K562 (cell line): Measurements from ENCODE around the gene RTBDN. TPM values are rescaled to one million over a fixed set of nuclear protein-coding genes. Genes with fewer than 3 reads are reported as not detected.
A peak's percentile ranks its signal among the peaks of the same experiment; 100 is the strongest.

Experiments used
- ATAC-seq: fragments of 200-7000 bp; cut with Tn5 transposase; 3 replicates; pipeline ENCODE4 v1.9.1; 2020; ENCODE audit warnings: moderate library complexity
- BruUV-seq: library from RNA; stranded (reverse); fragments of 400-500 nt; replicated peaks from 2 replicates; lab custom pipeline; 2021; lab: Mats Ljungman, UMichigan
- CTCF ChIA-PET: fragments of 300-600 bp; formaldehyde crosslinking; extraction: SDS; loops from one replicate; lab custom pipeline; 2021; ENCODE audit warnings: low intra/inter-chr PET ratio; lab: Yijun Ruan, JAX
- POLR2A ChIA-PET: fragments of 300-600, 350-650 bp; sonication (Branson Sonifier 250); formaldehyde crosslinking; extraction: SDS; loops from one replicate; lab custom pipeline; 2021; ENCODE audit warnings: antibody characterized with exemption, inconsistent platforms; lab: Yijun Ruan, JAX
- DNase-seq, 4 experiments: peaks; one replicate each; pipeline versions ENCODE4 v3.0.0 to v3.0.0-alpha.2; 2011 to 2018; ENCODE audit warnings: low spot score in 3 of 4, mixed read lengths in 3 of 4; ENCODE audit errors: extremely low read depth in 1 of 4
- FAIRE-seq: peaks from 2 replicates; lab custom pipeline; 2011; peaks lifted over from hg19 to GRCh38; lab: Jason Lieb, UNC
- H2AFZ ChIP-seq: 2 replicates; pipeline ENCODE4 v1.6.0; 2011; ENCODE audit warnings: low read depth, low read length, control low read depth, inconsistent platforms
- H3K27ac ChIP-seq: fragments of 200-600 bp; 3 replicates; pipeline ENCODE4 v1.8.0; 2011; ENCODE audit warnings: low read depth, mild to moderate bottlenecking, control low read depth, inconsistent platforms, low read length, moderate library complexity, mixed read lengths; ENCODE audit errors: extremely low read depth
- H3K27me3 ChIP-seq, 2 experiments: fragments of 300-600 bp in 1 of 2; 2 replicates in 1 of 2; 3 replicates in 1 of 2; pipeline versions ENCODE4 v1.6.0 to v1.8.0; 2011; ENCODE audit warnings: inconsistent platforms in 2 of 2, low read length in 2 of 2, mild to moderate bottlenecking in 1 of 2, mixed read lengths in 1 of 2, moderate library complexity in 1 of 2; ENCODE audit not compliant: control insufficient read depth in 2 of 2, insufficient read depth in 2 of 2
- H3K36me3 ChIP-seq: fragments of 300-600 bp; 3 replicates; pipeline ENCODE4 v1.8.0; 2011; ENCODE audit warnings: mild to moderate bottlenecking, low read length, inconsistent platforms; ENCODE audit not compliant: control insufficient read depth, insufficient read depth
- H3K4me1 ChIP-seq, 2 experiments: fragments of 200-600 bp in 1 of 2; replicated peaks in 1 of 2; 2 replicates in 1 of 2; 3 replicates in 1 of 2; pipeline versions ENCODE4 v1.5.1 to v1.8.0; 2011; ENCODE audit warnings: inconsistent platforms in 2 of 2, low read length in 2 of 2, mild to moderate bottlenecking in 1 of 2, mixed read lengths in 1 of 2, moderate library complexity in 1 of 2; ENCODE audit not compliant: control insufficient read depth in 2 of 2, insufficient read depth in 2 of 2
- H3K4me2 ChIP-seq: 2 replicates; pipeline ENCODE4 v1.6.1; 2011; ENCODE audit warnings: low read length, control low read depth, inconsistent platforms, mixed read lengths; ENCODE audit not compliant: insufficient read depth
- H3K4me3 ChIP-seq: fragments of 200-600 bp; sonication (generic), shearing (Covaris generic); 2 replicates; pipeline ENCODE4 v1.5.1; 2016; ENCODE audit warnings: control low read depth, inconsistent platforms
- H3K79me2 ChIP-seq: fragments of 200-600 bp; 3 replicates; pipeline ENCODE4 v1.8.0; 2011; ENCODE audit warnings: low read length, inconsistent platforms; ENCODE audit not compliant: control insufficient read depth, insufficient read depth
- H3K9ac ChIP-seq, 2 experiments: 2 replicates each; pipeline versions ENCODE4 v1.6.0 to v1.6.1; 2011; ENCODE audit warnings: low read depth in 2 of 2, low read length in 2 of 2, control low read depth in 1 of 2, inconsistent platforms in 1 of 2, mild to moderate bottlenecking in 1 of 2, mixed read lengths in 1 of 2; ENCODE audit not compliant: insufficient read depth in 1 of 2
- H3K9me1 ChIP-seq: one replicate; pipeline ENCODE4 v1.6.0; 2011; ENCODE audit warnings: inconsistent platforms, mild to moderate bottlenecking, low read length, moderate library complexity; ENCODE audit not compliant: control insufficient read depth, insufficient read depth
- H3K9me3 ChIP-seq: replicated peaks from 2 replicates; pipeline ENCODE4 v1.5.1; 2011; ENCODE audit warnings: low read depth, low read length, inconsistent platforms; ENCODE audit not compliant: control insufficient read depth, insufficient read depth
- H4K20me1 ChIP-seq: replicated peaks from 2 replicates; pipeline ENCODE4 v1.6.1; 2011; ENCODE audit warnings: low read length, inconsistent platforms, mixed read lengths; ENCODE audit not compliant: control insufficient read depth, insufficient read depth
- CC2D1A ChIP-seq: fragments of 450-650 bp; IDR thresholded peaks from 2 replicates; pipeline ENCODE4 v1.6.1; 2017; ENCODE audit warnings: mild to moderate bottlenecking
- HSF4 ChIP-seq: fragments of 250-450 bp; sonication (Bioruptor Pico); IDR thresholded peaks from 2 replicates; pipeline ENCODE4 v2.1.2; 2022; ENCODE audit warnings: mild to moderate bottlenecking, moderate library complexity, borderline replicate concordance
- IRF2 ChIP-seq: sonication (generic); formaldehyde crosslinking; IDR thresholded peaks from 2 replicates; pipeline ENCODE4 v1.8.1; 2022; ENCODE audit warnings: mild to moderate bottlenecking, missing genetic modification reagents
- PURB ChIP-seq: sonication (generic); formaldehyde crosslinking; IDR thresholded peaks from 2 replicates; pipeline ENCODE4 v1.9.0; 2021; ENCODE audit warnings: low read depth, mild to moderate bottlenecking, missing genetic modification reagents
- SREBF1 ChIP-seq: fragments of 150-350 bp; IDR thresholded peaks from 2 replicates; pipeline ENCODE4 v1.6.1; 2014; ENCODE audit warnings: antibody characterized with exemption, low read depth, low read length, borderline replicate concordance
- ZFP36 ChIP-seq: fragments of 150-350 bp; IDR thresholded peaks from 2 replicates; pipeline ENCODE4 v1.6.1; 2018; ENCODE audit warnings: low read length, low read depth; ENCODE audit not compliant: partially characterized antibody
- ZNF165 ChIP-seq: fragments of 250-450 bp; sonication (Bioruptor Pico); IDR thresholded peaks from 2 replicates; pipeline ENCODE4 v1.4.0; 2020; ENCODE audit warnings: borderline replicate concordance
- ZNF384 ChIP-seq: IDR thresholded peaks from 2 replicates; pipeline ENCODE4 v1.6.1; 2012; ENCODE audit warnings: low read depth, low read length, improper control_type of control experiment
- ZNF444 ChIP-seq: fragments of 250-450 bp; sonication (Bioruptor Pico); IDR thresholded peaks from 2 replicates; pipeline ENCODE4 v1.4.0; 2020; ENCODE audit warnings: mild to moderate bottlenecking, moderate library complexity
- WGBS: fragments of 100-300 bp; shearing (Covaris generic); methylation state at CpG from one replicate; pipeline ENCODE4 v1.1.6; 2016; ENCODE audit warnings: low coverage, mixed read lengths; ENCODE audit not compliant: insufficient coverage; ENCODE audit errors: missing lambda C conversion rate; 5-methylcytosine and 5-hydroxymethylcytosine counted together
- in situ Hi-C: fragments of 300-500 bp; cut with MboI; formaldehyde crosslinking; loops from 4 replicates; pipeline ENCODE4 v1.15.0; 2018; ENCODE audit warnings: inconsistent platforms, mixed read lengths
- intact Hi-C: fragments of 100-400 bp; cut with micrococcal nuclease; formaldehyde crosslinking; loops from 2 replicates; pipeline ENCODE4 v1.14.2; 2022
- polyA plus RNA-seq, 8 experiments: library from polyadenylated mRNA; depleted of rRNA in 4 of 8; stranded (reverse) in 5 of 8; unstranded in 3 of 8; fragments of >200 nt; fragmentation: Nextera tagmentation in 2 of 8; fragmentation: Illumina TruSeq in 1 of 8; extraction: Ambion mirVana in 2 of 8; extraction: Trizol in 1 of 8; gene quantifications; 2 replicates each; pipeline versions ENCODE4 v1.2.1 to v1.2.3, GENCODE V29; 2011 to 2014; ENCODE audit warnings: inconsistent platforms in 1 of 8, missing spikeins in 1 of 8
- total RNA-seq, 7 experiments: library from RNA; depleted of rRNA in 6 of 7; stranded (reverse); fragments of >200 nt in 6 of 7; fragmentation: Illumina TruSeq in 2 of 7; extraction: Trizol in 2 of 7; gene quantifications; 2 replicates each; pipeline versions ENCODE4 v1.2.1 to v1.2.3, GENCODE V29; 2011 to 2021; ENCODE audit warnings: low replicate concordance in 1 of 7
- TF ChIP-seq, protein P1 (sequence below): sonication (generic); formaldehyde crosslinking; IDR thresholded peaks from 2 replicates; pipeline ENCODE4 v1.9.0; 2022; ENCODE audit warnings: mild to moderate bottlenecking, missing genetic modification reagents
- TF ChIP-seq, protein P2 (sequence below), 3 experiments: fragments of 200-800 bp in 1 of 3; sonication (Bioruptor generic) in 1 of 3; sonication (generic) in 1 of 3; formaldehyde crosslinking in 1 of 3; IDR thresholded peaks; 2 replicates each; pipeline versions ENCODE4 v1.6.1 to v1.8.0; 2016 to 2022; ENCODE audit warnings: mild to moderate bottlenecking in 2 of 3, missing compliant biosample characterization in 2 of 3, missing genetic modification characterization in 2 of 3, missing genetic modification reagents in 1 of 3
- TF ChIP-seq, protein P3 (sequence below), 2 experiments: IDR thresholded peaks; 2 replicates each; pipeline ENCODE4 v1.6.1; 2011; ENCODE audit warnings: borderline replicate concordance in 1 of 2, control low read depth in 1 of 2, low read depth in 1 of 2, low read length in 1 of 2, mild to moderate bottlenecking in 1 of 2, mixed read lengths in 1 of 2, moderate library complexity in 1 of 2; ENCODE audit not compliant: insufficient read depth in 1 of 2, insufficient read length in 1 of 2, poor library complexity in 1 of 2, severe bottlenecking in 1 of 2; ENCODE audit errors: extremely low read depth in 1 of 2

The RTBDN gene
- total and polyA plus RNA-seq, 9 of the 15 experiments (the other 6 are each of a cell fraction or from before 2014, with no cell fraction given) = 0.20 to 2.3 (median 0.72) TPM; not detected in 1

DNA sequence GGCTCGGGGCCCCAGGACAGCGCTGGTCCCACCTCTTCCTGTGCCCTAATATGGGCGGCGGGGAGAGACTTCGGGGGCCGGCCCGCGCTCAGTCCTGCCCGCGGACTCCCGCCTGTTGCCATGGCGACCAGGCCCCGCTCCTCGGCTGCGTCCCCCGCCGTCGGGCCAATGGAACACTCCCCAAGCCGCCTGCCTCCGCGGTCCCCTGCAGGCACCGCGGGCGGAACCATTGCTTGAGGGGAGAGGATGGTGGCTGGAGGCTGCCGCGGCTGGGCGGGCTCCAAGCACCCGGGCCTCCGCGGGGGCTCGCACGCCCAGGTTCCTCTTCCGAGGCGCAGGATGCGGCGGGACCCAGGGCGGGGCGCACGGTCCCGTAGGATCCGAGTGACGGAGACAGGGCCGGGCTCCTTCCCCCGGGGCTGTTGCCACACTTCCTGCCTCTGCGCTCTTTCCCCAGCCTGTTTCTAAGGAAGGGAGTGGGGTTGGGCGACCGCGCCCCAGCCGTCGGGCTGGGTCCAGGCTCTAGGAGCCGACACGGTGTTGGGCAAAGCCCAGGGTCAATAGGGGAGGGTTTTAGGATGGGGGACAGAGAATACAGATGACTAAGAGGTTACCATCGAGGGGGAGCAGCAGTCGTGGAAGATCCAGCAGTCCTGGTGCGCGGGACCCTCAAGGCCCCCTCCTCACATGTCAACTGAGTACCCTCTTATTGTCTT, 44.3 kb downstream of the RTBDN start (continued):
- TF ChIP-seq, protein P1, sequence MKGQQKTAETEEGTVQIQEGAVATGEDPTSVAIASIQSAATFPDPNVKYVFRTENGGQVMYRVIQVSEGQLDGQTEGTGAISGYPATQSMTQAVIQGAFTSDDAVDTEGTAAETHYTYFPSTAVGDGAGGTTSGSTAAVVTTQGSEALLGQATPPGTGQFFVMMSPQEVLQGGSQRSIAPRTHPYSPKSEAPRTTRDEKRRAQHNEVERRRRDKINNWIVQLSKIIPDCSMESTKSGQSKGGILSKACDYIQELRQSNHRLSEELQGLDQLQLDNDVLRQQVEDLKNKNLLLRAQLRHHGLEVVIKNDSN = no peak
- no peak for TF ChIP-seq ZNF444
- peak; percentile 80 for TF ChIP-seq ZFP36
- TF ChIP-seq IRF2 (CRISPR knock-in tag) = no peak
- TF ChIP-seq ZNF165 (CRISPR knock-in tag) = no peak

DNA sequence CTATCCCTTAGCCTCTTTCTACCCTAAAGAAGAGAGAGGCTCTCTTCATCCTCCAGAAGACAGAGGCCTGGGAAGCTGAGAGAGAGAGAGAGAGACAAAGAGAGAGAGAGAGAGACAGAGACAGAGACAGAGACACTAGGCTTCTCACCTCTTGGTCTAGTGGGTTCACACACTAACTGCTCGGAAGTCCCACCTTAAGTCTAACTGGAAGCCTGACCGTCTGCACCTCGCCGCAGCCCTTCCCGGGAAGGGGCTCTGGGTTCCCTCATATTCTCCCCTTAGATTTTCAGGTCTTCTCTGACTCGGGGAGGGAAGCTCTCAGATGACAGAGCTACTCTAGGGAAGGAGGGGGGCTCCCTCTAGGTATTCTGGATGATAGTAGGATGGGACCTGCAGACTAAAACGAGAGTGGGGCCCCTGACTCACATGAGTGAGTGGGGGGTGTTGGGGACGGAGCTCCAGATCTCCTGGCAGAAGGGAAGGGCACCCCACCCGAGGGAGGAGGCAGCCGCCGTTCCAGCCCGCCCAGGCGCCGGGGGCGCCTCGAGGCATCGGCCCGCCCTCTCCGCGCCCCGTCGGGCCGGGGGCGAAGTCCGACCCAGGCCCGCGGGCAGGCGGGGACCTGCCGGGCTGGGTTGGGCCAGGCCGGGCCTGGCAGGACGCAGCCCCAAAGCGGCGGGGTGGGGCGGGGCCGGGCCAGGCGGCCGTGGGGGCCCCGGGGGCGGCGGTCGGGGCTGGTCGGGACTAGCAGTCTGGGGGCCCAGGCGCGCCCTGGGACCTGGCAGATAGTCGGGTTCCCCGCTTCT, 45.1 kb downstream of the RTBDN start:
- in situ Hi-C loops = no loop called here
- intact Hi-C loops = no loop called here
- no peak; the same call in 2 of the 3 replicates for ATAC-seq
- TF ChIP-seq ZNF384 (no peak), PURB (CRISPR knock-in tag) (no peak), SREBF1 (no peak), HSF4 (no peak), CC2D1A (0 out of 2 replicates have a peak, but pooled peaks have one; percentile 19)
- TF ChIP-seq, protein P2, sequence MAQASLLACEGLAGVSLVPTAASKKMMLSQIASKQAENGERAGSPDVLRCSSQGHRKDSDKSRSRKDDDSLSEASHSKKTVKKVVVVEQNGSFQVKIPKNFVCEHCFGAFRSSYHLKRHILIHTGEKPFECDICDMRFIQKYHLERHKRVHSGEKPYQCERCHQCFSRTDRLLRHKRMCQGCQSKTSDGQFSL (CRISPR knock-in tag; IDR thresholded peaks at IDR 0.05) = 0 out of 2 replicates have a peak, but pooled peaks have one; percentile 44
- TF ChIP-seq, protein P2 (tag; IDR thresholded peaks at IDR 0.05) = peak in 1 of 2 experiments; percentile 35; a peak in 1 of 4 replicates
- TF ChIP-seq, protein P3, sequence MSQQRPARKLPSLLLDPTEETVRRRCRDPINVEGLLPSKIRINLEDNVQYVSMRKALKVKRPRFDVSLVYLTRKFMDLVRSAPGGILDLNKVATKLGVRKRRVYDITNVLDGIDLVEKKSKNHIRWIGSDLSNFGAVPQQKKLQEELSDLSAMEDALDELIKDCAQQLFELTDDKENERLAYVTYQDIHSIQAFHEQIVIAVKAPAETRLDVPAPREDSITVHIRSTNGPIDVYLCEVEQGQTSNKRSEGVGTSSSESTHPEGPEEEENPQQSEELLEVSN (IDR thresholded peaks at IDR 0.05; ENCODE audit: borderline replicate concordance in 1 of 2, extremely low read depth in 1 of 2, insufficient read depth in 1 of 2, insufficient read length in 1 of 2, low read depth in 1 of 2, low read length in 1 of 2, poor library complexity in 1 of 2, severe bottlenecking in 1 of 2) = peak in 1 of 2 experiments; percentile 63

More for the DNA sequence above, 45.1 kb downstream of the RTBDN start:
- WGBS = 5% methylated on average over 16 of the region's 46 CpGs
- H3K36me3 ChIP-seq = no peaks in the 10 kb centered on the region
- ChIA-PET CTCF (no interaction called here), POLR2A (interaction anchor here (0.7 to 2.3 kb wide), 6 partner anchors 11 to 366 kb away, joined by 3 to 15 read pairs (median 4); partner anchors contain the start of gene GCDH)
- H3K4me2 ChIP-seq = peak overlapping the region; percentile 82
- peaks cover 36% of the 10 kb centered on the region for H3K79me2 ChIP-seq
- H3K4me3 ChIP-seq = peak overlapping the region; percentile 83
- H3K4me1 ChIP-seq = peaks cover 54 to 88% of the 10 kb centered on the region in 2 experiments
- no peaks in the 10 kb centered on the region for H3K9me1 ChIP-seq
- H3K9me3 ChIP-seq = no peaks in the 10 kb centered on the region
- peak overlapping the region; percentile 89 for H3K27ac ChIP-seq
- FAIRE-seq (peak; percentile 15), DNase-seq (peak in 1 of 4 experiments; percentile 50)
- peaks cover 13% of the 10 kb centered on the region; the same call in 1 of the 2 replicates for H4K20me1 ChIP-seq
- BruUV-seq = no TSS peak
- H3K27me3 ChIP-seq = no peaks in the 10 kb centered on the region
- peak overlapping the region; percentile 73 to 87 for H3K9ac ChIP-seq
- peak overlapping the region; percentile 76 for H2AFZ ChIP-seq
